Fibroblast of villous mesenchyme (primary cell): Measurements from ENCODE around the gene HSD17B13. TPM values are rescaled to one million over a fixed set of nuclear protein-coding genes. Genes with fewer than 3 reads are reported as not detected.

Experiments
- small RNA-seq: library from RNA; depleted of rRNA; stranded (forward); fragments of <200 nt; gene quantifications from one replicate; pipeline ENCODE3, GENCODE V24; 2012
- total RNA-seq: library from RNA; depleted of rRNA; stranded (reverse); fragments of >200 nt; gene quantifications from 2 replicates; pipeline ENCODE4 v1.2.3, GENCODE V29; 2012

HSD17B13 gene
- total RNA-seq, 1 donor = not detected

Small RNA genes within 50 kb of the gene (small RNA-seq; reads per million reads assigned to genes)
- not detected for gene MIR5705

Other genes starting within 250 kb of the HSD17B13 start
- gene KLHL8, start 102.3 kb downstream of the HSD17B13 start, total RNA-seq = 9.0 and 14.2 TPM in 2 replicates
- gene HSD17B11, start 68.3 kb upstream of the HSD17B13 start, total RNA-seq = 24.2 and 26.3 TPM in 2 replicates
- 10.3 and 13.8 TPM in 2 replicates for gene NUDT9, start 99.7 kb upstream of the HSD17B13 start, total RNA-seq
- under 0.01 TPM in 1 of 2 replicates, not detected in the other for gene SPARCL1, start 206.5 kb upstream of the HSD17B13 start, total RNA-seq